SJCRH30 (cell line): ENCODE results near the gene C2CD4D. TPM values are rescaled to one million over a fixed set of nuclear protein-coding genes. Genes with fewer than 3 reads are reported as not detected.

Experiments used
- DNase-seq, 2 experiments: peaks; one replicate each; pipeline ENCODE4 v3.0.0-alpha.2; 2015 to 2020
- H3K27ac ChIP-seq: fragments of 250-450 bp; sonication (Bioruptor Pico); 2 replicates; pipeline ENCODE4 v1.5.1; 2020; ENCODE audit warnings: mild to moderate bottlenecking, moderate library complexity
- H3K27me3 ChIP-seq: fragments of 250-450 bp; sonication (Bioruptor Pico); 2 replicates; pipeline ENCODE4 v1.5.1; 2020; ENCODE audit warnings: mild to moderate bottlenecking, moderate library complexity
- H3K36me3 ChIP-seq: fragments of 250-450 bp; sonication (Bioruptor Pico); 2 replicates; pipeline ENCODE4 v1.5.1; 2020; ENCODE audit warnings: mild to moderate bottlenecking, moderate library complexity
- H3K4me1 ChIP-seq: fragments of 250-450 bp; sonication (Bioruptor Pico); 2 replicates; pipeline ENCODE4 v1.5.1; 2020; ENCODE audit warnings: mild to moderate bottlenecking, moderate library complexity
- H3K4me3 ChIP-seq: fragments of 250-450 bp; sonication (Bioruptor Pico); 2 replicates; pipeline ENCODE4 v1.5.1; 2020; ENCODE audit warnings: mild to moderate bottlenecking, moderate library complexity
- H3K9me3 ChIP-seq: fragments of 250-450 bp; sonication (Bioruptor Pico); replicated peaks from 2 replicates; pipeline ENCODE4 v1.5.1; 2020; ENCODE audit warnings: mild to moderate bottlenecking, moderate library complexity
- total RNA-seq: library from RNA; depleted of rRNA; stranded (reverse); fragments of >200 nt; shearing (Covaris generic); gene quantifications from 2 replicates; pipeline ENCODE4 v1.2.3, GENCODE V29; 2014

Gene C2CD4D
- total RNA-seq, 1 experiment from 2014 or later: not detected

GRCh38 chr1:151806170-151806569, 33.5 kb downstream of the C2CD4D start:
- DNase-seq: no peak
- 0 out of 2 replicates have a peak, but pooled peaks cover 10% of the 10 kb centered on the region for H3K27me3 ChIP-seq
- H3K36me3 ChIP-seq: no peaks in the 10 kb centered on the region
- H3K4me3 ChIP-seq: no peak overlapping the region
- no peak overlapping the region for H3K27ac ChIP-seq
- H3K4me1 ChIP-seq: no peaks in the 10 kb centered on the region
- H3K9me3 ChIP-seq: no peaks in the 10 kb centered on the region

- no peak within 1 kb of the TSS for H3K4me3 ChIP-seq
- no peak for DNase-seq
- no peaks in the 10 kb centered on the region for H3K9me3 ChIP-seq
- peaks cover 14% of the 10 kb centered on the region; the same call in 1 of the 2 replicates for H3K27me3 ChIP-seq
- H3K36me3 ChIP-seq: no peaks in the 10 kb centered on the region
- no peak within 1 kb of the TSS for H3K27ac ChIP-seq
- no peaks in the 10 kb centered on the region for H3K4me1 ChIP-seq
Measured at GRCh38 chr1:151805066-151805820, 34.4 kb downstream of the C2CD4D start, which contains the start of gene LINGO4. LINGO4 (minus strand) TSS chr1:151805419; CDS start chr1:151802704, 2,715 bp downstream.

GRCh38 chr1:151803915-151804314, 35.7 kb downstream of the C2CD4D start:
- H3K27me3 ChIP-seq: peaks cover 14% of the 10 kb centered on the region; the same call in 1 of the 2 replicates

GRCh38 chr1:151803164-151803563, 36.5 kb downstream of the C2CD4D start:
- no peak for DNase-seq
- no peak overlapping the region for H3K4me3 ChIP-seq
- H3K27me3 ChIP-seq: peaks cover 20% of the 10 kb centered on the region; the same call in 1 of the 2 replicates
- H3K4me1 ChIP-seq: no peaks in the 10 kb centered on the region
- no peaks in the 10 kb centered on the region for H3K36me3 ChIP-seq
- no peak overlapping the region for H3K27ac ChIP-seq
- H3K9me3 ChIP-seq: no peaks in the 10 kb centered on the region

More at GRCh38 chr1:151803915-151804314, 35.7 kb downstream of the C2CD4D start:
- Histone ChIP-seq H3K27ac (no peak overlapping the region), H3K36me3 (no peaks in the 10 kb centered on the region), H3K4me3 (no peak overlapping the region), H3K4me1 (no peaks in the 10 kb centered on the region), H3K9me3 (no peaks in the 10 kb centered on the region)
- DNase-seq: no peak

GRCh38 chr1:151802372-151802771, 37.2 kb downstream of the C2CD4D start:
- Histone ChIP-seq H3K27me3 (peaks cover 20% of the 10 kb centered on the region; the same call in 1 of the 2 replicates), H3K4me3 (no peak overlapping the region), H3K4me1 (no peaks in the 10 kb centered on the region), H3K9me3 (no peaks in the 10 kb centered on the region), H3K36me3 (no peaks in the 10 kb centered on the region), H3K27ac (no peak overlapping the region)
- no peak for DNase-seq

- Histone ChIP-seq H3K4me3 (no peak overlapping the region), H3K9me3 (no peaks in the 10 kb centered on the region), H3K4me1 (no peaks in the 10 kb centered on the region), H3K27ac (no peak overlapping the region), H3K36me3 (no peaks in the 10 kb centered on the region), H3K27me3 (peaks cover 20% of the 10 kb centered on the region; the same call in 1 of the 2 replicates)
- no peak for DNase-seq
Measured at GRCh38 chr1:151801846-151802245, 37.8 kb downstream of the C2CD4D start.

GRCh38 chr1:151801310-151801820, 38.3 kb downstream of the C2CD4D start:
- H3K27me3 ChIP-seq: peaks cover 20% of the 10 kb centered on the region; the same call in 1 of the 2 replicates
- H3K4me3 ChIP-seq: no peak overlapping the region
- H3K4me1 ChIP-seq: no peaks in the 10 kb centered on the region
- H3K27ac ChIP-seq: no peak overlapping the region
- DNase-seq: no peak
- no peaks in the 10 kb centered on the region for H3K9me3 ChIP-seq
- H3K36me3 ChIP-seq: no peaks in the 10 kb centered on the region

GRCh38 chr1:151800830-151801229, 38.8 kb downstream of the C2CD4D start:
- DNase-seq: no peak
- Histone ChIP-seq H3K27me3 (peaks cover 20% of the 10 kb centered on the region; the same call in 1 of the 2 replicates), H3K4me1 (no peaks in the 10 kb centered on the region), H3K4me3 (no peak overlapping the region), H3K9me3 (no peaks in the 10 kb centered on the region), H3K36me3 (no peaks in the 10 kb centered on the region), H3K27ac (no peak overlapping the region)

- Histone ChIP-seq H3K4me3 (no peak overlapping the region), H3K4me1 (no peaks in the 10 kb centered on the region), H3K9me3 (no peaks in the 10 kb centered on the region), H3K36me3 (no peaks in the 10 kb centered on the region), H3K27ac (no peak overlapping the region), H3K27me3 (peaks cover 20% of the 10 kb centered on the region; the same call in 1 of the 2 replicates)
- no peak for DNase-seq
Measured at GRCh38 chr1:151799179-151800022, 40.2 kb downstream of the C2CD4D start.

- Histone ChIP-seq H3K4me1 (no peaks in the 10 kb centered on the region), H3K4me3 (no peak overlapping the region), H3K27me3 (peaks cover 20% of the 10 kb centered on the region; the same call in 1 of the 2 replicates), H3K9me3 (no peaks in the 10 kb centered on the region), H3K36me3 (no peaks in the 10 kb centered on the region), H3K27ac (no peak overlapping the region)
- DNase-seq: no peak
Measured at GRCh38 chr1:151798571-151798970, 41.0 kb downstream of the C2CD4D start.

GRCh38 chr1:151790940-151791651, 48.5 kb downstream of the C2CD4D start:
- no peaks in the 10 kb centered on the region for H3K36me3 ChIP-seq
- no peaks in the 10 kb centered on the region for H3K4me1 ChIP-seq
- no peaks in the 10 kb centered on the region for H3K27me3 ChIP-seq
- DNase-seq: peak; percentile 16 to 20
- H3K27ac ChIP-seq: no peak overlapping the region
- H3K9me3 ChIP-seq: no peaks in the 10 kb centered on the region
- peak overlapping the region; percentile 58 for H3K4me3 ChIP-seq

GRCh38 chr1:151790071-151790939, 49.3 kb downstream of the C2CD4D start, which contains the start of gene TDRKH:
TDRKH (minus strand) TSS chr1:151790500; CDS start chr1:151783022, 7,478 bp downstream.
- Histone ChIP-seq H3K9me3 (no peaks in the 10 kb centered on the region), H3K4me1 (no peaks in the 10 kb centered on the region), H3K36me3 (no peaks in the 10 kb centered on the region), H3K4me3 (peak within 1 kb of the TSS; percentile 58), H3K27me3 (no peaks in the 10 kb centered on the region), H3K27ac (no peak within 1 kb of the TSS)
- peak; percentile 98 for DNase-seq
